K562 (cell line): ENCODE data around the gene CMIP. TPM values are rescaled to one million over a fixed set of nuclear protein-coding genes. Genes with fewer than 3 reads are reported as not detected.

Experiments
- BHLHE40 ChIP-seq: IDR thresholded peaks from 2 replicates; pipeline ENCODE4 v1.6.1; 2011; ENCODE audit warnings: low read length, improper control_type of control experiment
- FOSL1 ChIP-seq: fragments of 200-800 bp; sonication (Bioruptor generic); conservative IDR thresholded peaks from 2 replicates; pipeline ENCODE4 v1.6.1; 2016; ENCODE audit warnings: missing genetic modification characterization, missing compliant biosample characterization
- GABPB1 ChIP-seq: sonication (generic); formaldehyde crosslinking; IDR thresholded peaks from 2 replicates; pipeline ENCODE4 v1.8.0; 2022; ENCODE audit warnings: mild to moderate bottlenecking, missing genetic modification reagents
- MCM2 ChIP-seq: fragments of 450-650 bp; IDR thresholded peaks from 2 replicates; pipeline ENCODE4 v1.6.1; 2017; ENCODE audit warnings: low read depth, mild to moderate bottlenecking
- MYC ChIP-seq, 2 experiments: fragments of 250-450 bp in 1 of 2; sonication (Bioruptor Pico) in 1 of 2; IDR thresholded peaks; 2 replicates each; pipeline versions ENCODE4 v1.5.1 to v1.6.1; 2012 to 2021; ENCODE audit warnings: low read depth in 2 of 2, borderline replicate concordance in 1 of 2, improper control_type of control experiment in 1 of 2, low read length in 1 of 2, mild to moderate bottlenecking in 1 of 2, moderate library complexity in 1 of 2
- PTRF ChIP-seq: fragments of 450-650 bp; IDR thresholded peaks from 2 replicates; pipeline ENCODE4 v1.6.1; 2016; ENCODE audit warnings: mild to moderate bottlenecking, missing genetic modification characterization, missing compliant biosample characterization
- ZBTB40 ChIP-seq, 2 experiments: fragments of 450-650 bp in 1 of 2; sonication (generic) in 1 of 2; formaldehyde crosslinking in 1 of 2; IDR thresholded peaks; 2 replicates each; pipeline versions ENCODE4 v1.7.1 to v1.9.0; 2016 to 2022; ENCODE audit warnings: inconsistent platforms in 1 of 2, mild to moderate bottlenecking in 1 of 2, missing genetic modification reagents in 1 of 2
- ZNF175 ChIP-seq: fragments of 200-800 bp; sonication (Bioruptor generic); IDR thresholded peaks from 2 replicates; pipeline ENCODE4 v1.6.1; 2016; ENCODE audit warnings: low read depth, mild to moderate bottlenecking, missing genetic modification characterization, missing compliant biosample characterization
- ZNF354B ChIP-seq: fragments of 250-450 bp; sonication (Bioruptor Pico); IDR thresholded peaks from 2 replicates; pipeline ENCODE4 v1.4.0; 2020
- ZNF445 ChIP-seq: fragments of 250-450 bp; sonication (Bioruptor Pico); IDR thresholded peaks from 2 replicates; pipeline ENCODE4 v1.4.0; 2020; ENCODE audit warnings: low read depth, mild to moderate bottlenecking, moderate library complexity
- ZNF740 ChIP-seq, 3 experiments: fragments of 200-800 bp in 1 of 3; sonication (Bioruptor generic) in 1 of 3; sonication (generic) in 1 of 3; formaldehyde crosslinking in 1 of 3; IDR thresholded peaks; 2 replicates each; pipeline versions ENCODE4 v1.6.1 to v1.8.0; 2016 to 2022; ENCODE audit warnings: mild to moderate bottlenecking in 2 of 3, missing compliant biosample characterization in 2 of 3, missing genetic modification characterization in 2 of 3, missing genetic modification reagents in 1 of 3
- polyA plus RNA-seq, 8 experiments: library from polyadenylated mRNA; depleted of rRNA in 4 of 8; stranded (reverse) in 5 of 8; unstranded in 3 of 8; fragments of >200 nt; fragmentation: Nextera tagmentation in 2 of 8; fragmentation: Illumina TruSeq in 1 of 8; extraction: Ambion mirVana in 2 of 8; extraction: Trizol in 1 of 8; gene quantifications; 2 replicates each; pipeline versions ENCODE4 v1.2.1 to v1.2.3, GENCODE V29; 2011 to 2014; ENCODE audit warnings: inconsistent platforms in 1 of 8, missing spikeins in 1 of 8
- total RNA-seq, 7 experiments: library from RNA; depleted of rRNA in 6 of 7; stranded (reverse); fragments of >200 nt in 6 of 7; fragmentation: Illumina TruSeq in 2 of 7; extraction: Trizol in 2 of 7; gene quantifications; 2 replicates each; pipeline versions ENCODE4 v1.2.1 to v1.2.3, GENCODE V29; 2011 to 2021; ENCODE audit warnings: low replicate concordance in 1 of 7
- TF ChIP-seq, protein P1 (sequence below): fragments of 450-650 bp; IDR thresholded peaks from 2 replicates; pipeline ENCODE4 v1.6.1; 2017; ENCODE audit warnings: antibody characterized with exemption
- TF ChIP-seq, protein P2 (sequence below): fragments of 250-450 bp; sonication (Bioruptor Pico); IDR thresholded peaks from 2 replicates; pipeline ENCODE4 v1.4.0; 2020; ENCODE audit warnings: borderline replicate concordance

The CMIP gene
- total and polyA plus RNA-seq, 9 of the 15 experiments (the other 6 are each of a cell fraction or from before 2014, with no cell fraction given) = 0.94 to 82.5 (median 10.3) TPM

DNA sequence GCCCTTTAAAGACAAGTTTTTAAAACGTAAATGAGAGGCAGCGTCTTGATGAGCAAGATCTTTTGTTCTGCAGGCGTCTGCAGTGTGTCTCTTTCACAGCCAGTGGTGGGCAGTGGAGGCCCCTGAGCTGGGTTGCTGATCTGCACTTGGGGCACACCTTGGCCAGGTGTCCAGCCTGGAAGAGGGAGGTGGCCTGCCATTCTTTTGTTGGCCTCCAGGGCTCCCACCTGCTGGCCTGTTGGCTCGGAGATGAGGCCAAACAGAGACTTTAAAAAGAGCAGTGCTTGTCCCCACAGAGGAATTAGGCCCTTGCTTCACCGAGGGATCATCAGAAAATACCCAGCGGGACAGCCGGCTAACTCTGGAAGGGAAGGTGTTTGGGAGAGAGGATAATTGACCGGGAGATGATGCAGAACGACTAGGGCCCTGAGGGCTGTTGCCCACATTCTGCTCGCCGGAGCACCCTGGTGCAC is 188.6 kb downstream of the CMIP start (continued):
- TF ChIP-seq, protein P1, sequence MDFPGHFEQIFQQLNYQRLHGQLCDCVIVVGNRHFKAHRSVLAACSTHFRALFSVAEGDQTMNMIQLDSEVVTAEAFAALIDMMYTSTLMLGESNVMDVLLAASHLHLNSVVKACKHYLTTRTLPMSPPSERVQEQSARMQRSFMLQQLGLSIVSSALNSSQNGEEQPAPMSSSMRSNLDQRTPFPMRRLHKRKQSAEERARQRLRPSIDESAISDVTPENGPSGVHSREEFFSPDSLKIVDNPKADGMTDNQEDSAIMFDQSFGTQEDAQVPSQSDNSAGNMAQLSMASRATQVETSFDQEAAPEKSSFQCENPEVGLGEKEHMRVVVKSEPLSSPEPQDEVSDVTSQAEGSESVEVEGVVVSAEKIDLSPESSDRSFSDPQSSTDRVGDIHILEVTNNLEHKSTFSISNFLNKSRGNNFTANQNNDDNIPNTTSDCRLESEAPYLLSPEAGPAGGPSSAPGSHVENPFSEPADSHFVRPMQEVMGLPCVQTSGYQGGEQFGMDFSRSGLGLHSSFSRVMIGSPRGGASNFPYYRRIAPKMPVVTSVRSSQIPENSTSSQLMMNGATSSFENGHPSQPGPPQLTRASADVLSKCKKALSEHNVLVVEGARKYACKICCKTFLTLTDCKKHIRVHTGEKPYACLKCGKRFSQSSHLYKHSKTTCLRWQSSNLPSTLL = no peak
- TF ChIP-seq ZNF740 (CRISPR knock-in tag; IDR thresholded peaks at IDR 0.05) (no peak), ZNF740 (tag; IDR thresholded peaks at IDR 0.05) (no peak), ZBTB40 (IDR thresholded peaks at IDR 0.05) (no peak), ZBTB40 (CRISPR knock-in tag; IDR thresholded peaks at IDR 0.05) (no peak), MYC (IDR thresholded peaks at IDR 0.05; ENCODE audit: low read depth, low read length) (no peak), MYC (CRISPR knock-in tag; IDR thresholded peaks at IDR 0.05; ENCODE audit: borderline replicate concordance, low read depth) (no peak), PTRF (no peak), BHLHE40 (no peak), ZNF354B (CRISPR knock-in tag) (no peak), MCM2 (no peak), ZNF175 (CRISPR knock-in tag) (peak; percentile 66; the same call in 1 of the 2 replicates), ZNF445 (CRISPR knock-in tag) (no peak), GABPB1 (CRISPR knock-in tag) (no peak), FOSL1 (peak; percentile 88)
- TF ChIP-seq, protein P2, sequence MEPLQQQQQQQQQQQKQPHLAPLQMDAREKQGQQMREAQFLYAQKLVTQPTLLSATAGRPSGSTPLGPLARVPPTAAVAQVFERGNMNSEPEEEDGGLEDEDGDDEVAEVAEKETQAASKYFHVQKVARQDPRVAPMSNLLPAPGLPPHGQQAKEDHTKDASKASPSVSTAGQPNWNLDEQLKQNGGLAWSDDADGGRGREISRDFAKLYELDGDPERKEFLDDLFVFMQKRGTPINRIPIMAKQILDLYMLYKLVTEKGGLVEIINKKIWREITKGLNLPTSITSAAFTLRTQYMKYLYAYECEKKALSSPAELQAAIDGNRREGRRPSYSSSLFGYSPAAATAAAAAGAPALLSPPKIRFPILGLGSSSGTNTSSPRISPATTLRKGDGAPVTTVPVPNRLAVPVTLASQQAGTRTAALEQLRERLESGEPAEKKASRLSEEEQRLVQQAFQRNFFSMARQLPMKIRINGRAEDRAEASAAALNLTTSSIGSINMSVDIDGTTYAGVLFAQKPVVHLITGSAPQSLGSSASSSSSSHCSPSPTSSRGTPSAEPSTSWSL = no peak
